ENCODE data around the gene CD27.

The CD27 gene

GRCh38 chr12:6450091-6450868 is 5.5 kb downstream of the CD27 start:
- Mint-ChIP-seq H3K27ac (peak overlapping the region; percentile 99), H3K36me3 (ENCODE audit: low read depth) (peaks cover 86% of the 10 kb centered on the region), H3K4me3 (peak overlapping the region; percentile 97), H3K27me3 (no peaks in the 10 kb centered on the region), H3K4me1 (ENCODE audit: low read depth) (peaks cover 83% of the 10 kb centered on the region), H3K9me3 (no peaks in the 10 kb centered on the region)

DNA sequence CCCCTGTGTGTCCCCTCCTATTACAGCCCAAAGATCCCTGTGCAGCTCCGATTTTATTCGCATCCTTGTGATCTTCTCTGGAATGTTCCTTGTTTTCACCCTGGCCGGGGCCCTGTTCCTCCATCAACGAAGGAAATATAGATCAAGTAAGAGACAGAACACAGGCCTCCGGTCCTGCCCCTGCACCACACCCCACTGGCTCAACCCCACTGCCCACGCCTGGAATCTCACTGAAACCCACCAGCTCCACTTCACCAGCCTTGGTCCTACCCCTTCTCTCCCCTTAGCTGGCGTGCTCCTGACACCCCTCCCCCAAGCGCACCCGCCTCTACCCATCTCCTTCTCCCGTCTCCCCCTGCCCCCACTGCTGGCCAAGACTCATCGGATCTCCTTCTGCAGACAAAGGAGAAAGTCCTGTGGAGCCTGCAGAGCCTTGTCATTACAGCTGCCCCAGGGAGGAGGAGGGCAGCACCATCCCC is 6.2 kb downstream of the CD27 start:
- Mint-ChIP-seq H3K4me3 (peak overlapping the region; percentile 97), H3K9me3 (no peaks in the 10 kb centered on the region), H3K36me3 (ENCODE audit: low read depth) (peaks cover 85% of the 10 kb centered on the region), H3K4me1 (ENCODE audit: low read depth) (peaks cover 80% of the 10 kb centered on the region), H3K27me3 (no peaks in the 10 kb centered on the region), H3K27ac (peak overlapping the region; percentile 99)

DNA sequence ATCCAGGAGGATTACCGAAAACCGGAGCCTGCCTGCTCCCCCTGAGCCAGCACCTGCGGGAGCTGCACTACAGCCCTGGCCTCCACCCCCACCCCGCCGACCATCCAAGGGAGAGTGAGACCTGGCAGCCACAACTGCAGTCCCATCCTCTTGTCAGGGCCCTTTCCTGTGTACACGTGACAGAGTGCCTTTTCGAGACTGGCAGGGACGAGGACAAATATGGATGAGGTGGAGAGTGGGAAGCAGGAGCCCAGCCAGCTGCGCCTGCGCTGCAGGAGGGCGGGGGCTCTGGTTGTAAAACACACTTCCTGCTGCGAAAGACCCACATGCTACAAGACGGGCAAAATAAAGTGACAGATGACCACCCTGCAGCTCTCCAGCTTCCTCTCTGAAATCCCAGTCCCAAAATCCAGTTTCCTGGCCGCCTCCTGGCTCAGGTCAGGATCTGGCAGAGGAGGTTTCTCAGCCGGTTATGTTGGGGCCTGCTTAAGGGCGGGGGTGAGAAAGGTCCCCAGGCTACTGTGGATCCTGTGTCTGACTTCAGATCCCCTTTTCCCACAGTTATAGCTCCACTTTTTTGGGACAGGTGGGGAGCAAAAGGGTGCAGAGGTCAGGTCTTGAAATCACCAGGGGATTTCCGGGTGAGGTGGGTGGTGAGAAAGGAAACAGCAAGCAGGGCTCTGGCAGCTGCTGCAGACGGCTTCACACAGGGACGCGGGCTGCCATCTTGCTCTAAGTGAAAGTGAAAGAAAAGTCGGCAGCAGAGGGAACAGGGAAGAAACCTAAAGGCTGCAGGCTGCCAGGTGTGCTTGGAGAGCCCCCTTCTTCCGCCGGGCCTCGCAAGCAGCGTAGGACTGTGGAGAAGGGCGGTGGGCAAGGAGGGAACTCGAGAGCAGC is 6.8 kb downstream of the CD27 start, which contains the start of gene TAPBPL:
TAPBPL (plus strand) TSS at position 695 of the 897 bp plus-strand sequence. CDS start 207 bp downstream, outside the sequence.
- Mint-ChIP-seq H3K4me3 (peak within 1 kb of the TSS; percentile 97), H3K36me3 (ENCODE audit: low read depth) (peaks cover 85% of the 10 kb centered on the region)

DNA sequence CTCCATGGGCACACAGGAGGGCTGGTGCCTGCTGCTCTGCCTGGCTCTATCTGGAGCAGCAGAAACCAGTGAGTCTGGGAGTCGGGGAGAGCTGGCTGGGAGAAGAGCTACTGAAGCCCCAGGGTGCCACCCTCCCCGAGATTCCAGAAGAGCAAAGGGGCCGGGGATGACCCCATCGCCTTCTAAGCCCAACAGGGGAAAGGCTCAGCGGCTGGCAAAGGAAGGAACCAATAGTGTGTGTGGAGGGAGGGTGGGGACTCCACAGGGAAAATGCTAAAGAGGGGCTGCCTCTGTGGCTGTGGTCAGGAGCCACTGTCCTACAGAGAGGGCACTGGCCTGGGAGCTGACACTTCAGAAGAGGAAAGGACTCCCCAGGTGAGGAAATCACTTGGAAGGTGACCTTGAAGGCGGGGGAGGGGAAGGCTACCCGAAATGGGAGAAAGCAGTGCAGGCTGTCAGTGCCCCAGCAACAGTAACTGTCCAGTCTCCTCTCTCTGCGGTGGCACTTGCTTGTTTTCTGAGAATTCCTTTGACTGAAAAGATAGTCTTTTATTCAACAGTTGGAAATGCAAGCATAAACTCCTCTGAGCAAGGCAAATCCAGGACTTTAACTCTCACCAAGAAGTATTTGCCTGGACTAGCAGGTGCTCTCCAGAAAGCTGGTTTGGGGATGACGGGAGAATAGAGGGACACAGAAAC is 7.6 kb downstream of the CD27 start:
- H3K4me1 Mint-ChIP-seq (ENCODE audit: low read depth) = peaks cover 80% of the 10 kb centered on the region
- H3K27ac Mint-ChIP-seq = peak overlapping the region; percentile 99
- no peaks in the 10 kb centered on the region for H3K9me3 Mint-ChIP-seq
- peaks cover 85% of the 10 kb centered on the region for H3K36me3 Mint-ChIP-seq (ENCODE audit: low read depth)
- peak overlapping the region; percentile 97 for H3K4me3 Mint-ChIP-seq
- no peaks in the 10 kb centered on the region for H3K27me3 Mint-ChIP-seq

More for the DNA sequence above, 6.8 kb downstream of the CD27 start, which contains the start of gene TAPBPL:
- Mint-ChIP-seq H3K27me3 (no peaks in the 10 kb centered on the region), H3K4me1 (ENCODE audit: low read depth) (peaks cover 80% of the 10 kb centered on the region), H3K27ac (peak within 1 kb of the TSS; percentile 99), H3K9me3 (no peaks in the 10 kb centered on the region)

DNA sequence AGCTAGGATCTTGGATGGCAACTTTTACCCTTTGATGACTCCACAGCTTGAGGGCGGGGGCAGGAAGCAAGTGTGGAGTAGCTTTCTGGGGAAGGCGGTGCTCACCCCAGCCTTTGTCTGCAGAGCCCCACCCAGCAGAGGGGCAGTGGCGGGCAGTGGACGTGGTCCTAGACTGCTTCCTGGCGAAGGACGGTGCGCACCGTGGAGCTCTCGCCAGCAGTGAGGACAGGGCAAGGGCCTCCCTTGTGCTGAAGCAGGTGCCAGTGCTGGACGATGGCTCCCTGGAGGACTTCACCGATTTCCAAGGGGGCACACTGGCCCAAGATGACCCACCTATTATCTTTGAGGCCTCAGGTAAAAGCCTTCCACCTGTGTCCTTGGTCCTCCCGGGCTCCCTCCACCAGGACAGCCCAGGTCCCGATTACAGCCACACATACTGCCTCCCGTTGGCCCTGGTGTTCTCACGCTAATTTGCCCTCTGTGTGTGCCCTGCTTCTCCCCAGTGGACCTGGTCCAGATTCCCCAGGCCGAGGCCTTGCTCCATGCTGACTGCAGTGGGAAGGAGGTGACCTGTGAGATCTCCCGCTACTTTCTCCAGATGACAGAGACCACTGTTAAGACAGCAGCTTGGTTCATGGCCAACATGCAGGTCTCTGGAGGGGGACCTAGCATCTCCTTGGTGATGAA is 8.3 kb downstream of the CD27 start:
- H3K27me3 Mint-ChIP-seq = no peaks in the 10 kb centered on the region
- H3K36me3 Mint-ChIP-seq (ENCODE audit: low read depth) = peaks cover 84% of the 10 kb centered on the region

GRCh38 chr12:6457220-6457945 is 12.6 kb downstream of the CD27 start:
- peak overlapping the region; percentile 67 for H3K27ac Mint-ChIP-seq
- H3K9me3 Mint-ChIP-seq = no peaks in the 10 kb centered on the region
- H3K36me3 Mint-ChIP-seq (ENCODE audit: low read depth) = peaks cover 95% of the 10 kb centered on the region
- H3K4me1 Mint-ChIP-seq (ENCODE audit: low read depth) = peaks cover 92% of the 10 kb centered on the region
- no peaks in the 10 kb centered on the region for H3K27me3 Mint-ChIP-seq
- peak overlapping the region; percentile 3 for H3K4me3 Mint-ChIP-seq

More for the DNA sequence above, 8.3 kb downstream of the CD27 start:
- Mint-ChIP-seq H3K4me3 (peak overlapping the region; percentile 97), H3K9me3 (no peaks in the 10 kb centered on the region), H3K4me1 (ENCODE audit: low read depth) (peaks cover 79% of the 10 kb centered on the region), H3K27ac (peak overlapping the region; percentile 99)

DNA sequence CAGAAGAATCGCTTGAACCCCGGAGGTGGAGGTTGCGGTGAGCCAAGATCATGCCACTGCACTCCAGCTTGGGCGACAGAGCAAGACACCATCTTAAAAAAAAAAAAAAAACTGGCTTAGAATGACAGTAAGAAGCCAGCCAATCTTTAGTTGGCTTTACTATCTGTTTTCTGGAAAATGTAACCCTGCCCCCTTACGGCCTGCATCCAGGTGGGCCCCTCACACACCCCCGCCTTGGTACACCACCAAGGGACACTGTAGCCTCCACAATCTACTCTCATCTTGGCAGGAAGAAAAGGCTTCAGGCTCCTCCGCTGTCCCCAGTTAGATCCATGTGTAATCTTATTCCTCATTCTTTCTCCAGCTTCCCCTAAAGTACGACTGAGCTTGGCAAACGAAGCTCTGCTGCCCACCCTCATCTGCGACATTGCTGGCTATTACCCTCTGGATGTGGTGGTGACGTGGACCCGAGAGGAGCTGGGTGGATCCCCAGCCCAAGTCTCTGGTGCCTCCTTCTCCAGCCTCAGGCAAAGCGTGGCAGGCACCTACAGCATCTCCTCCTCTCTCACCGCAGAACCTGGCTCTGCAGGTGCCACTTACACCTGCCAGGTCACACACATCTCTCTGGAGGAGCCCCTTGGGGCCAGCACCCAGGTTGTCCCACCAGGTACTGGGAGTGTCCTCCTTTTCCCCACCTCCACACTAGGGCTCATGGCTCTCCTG is 13.7 kb downstream of the CD27 start:
- no peaks in the 10 kb centered on the region for H3K27me3 Mint-ChIP-seq
- no peaks in the 10 kb centered on the region for H3K9me3 Mint-ChIP-seq
- peak overlapping the region; percentile 77 for H3K27ac Mint-ChIP-seq
- peaks cover 93% of the 10 kb centered on the region for H3K4me1 Mint-ChIP-seq (ENCODE audit: low read depth)
- peaks cover 95% of the 10 kb centered on the region for H3K36me3 Mint-ChIP-seq (ENCODE audit: low read depth)
- peak overlapping the region; percentile 30 for H3K4me3 Mint-ChIP-seq

DNA sequence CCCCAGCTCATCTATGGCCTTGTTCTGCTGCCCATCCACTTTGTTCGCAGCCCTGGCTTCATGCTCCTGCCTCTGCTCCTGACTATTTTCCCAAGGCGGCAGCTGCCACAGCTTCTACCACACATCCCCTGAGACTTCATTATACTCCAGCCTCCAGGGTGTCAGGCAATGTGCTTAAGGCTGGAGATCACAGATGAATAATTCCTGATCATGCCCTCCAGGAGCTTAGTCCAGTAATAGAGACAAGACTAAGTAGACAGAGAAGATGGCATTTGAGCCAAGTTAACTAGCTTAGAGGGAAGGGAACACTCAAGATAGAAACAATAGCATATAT is 14.2 kb downstream of the CD27 start:
- H3K9me3 Mint-ChIP-seq = no peaks in the 10 kb centered on the region
- H3K4me1 Mint-ChIP-seq (ENCODE audit: low read depth) = peaks cover 93% of the 10 kb centered on the region
- H3K4me3 Mint-ChIP-seq = peak overlapping the region; percentile 30
- H3K36me3 Mint-ChIP-seq (ENCODE audit: low read depth) = peaks cover 95% of the 10 kb centered on the region
- H3K27me3 Mint-ChIP-seq = no peaks in the 10 kb centered on the region
- H3K27ac Mint-ChIP-seq = peak overlapping the region; percentile 77

- peak overlapping the region; percentile 97 for H3K27ac Mint-ChIP-seq
- H3K4me1 Mint-ChIP-seq (ENCODE audit: low read depth) = peaks cover 95% of the 10 kb centered on the region
- H3K9me3 Mint-ChIP-seq = no peaks in the 10 kb centered on the region
- H3K4me3 Mint-ChIP-seq = peak overlapping the region; percentile 82
- peaks cover 95% of the 10 kb centered on the region for H3K36me3 Mint-ChIP-seq (ENCODE audit: low read depth)
- H3K27me3 Mint-ChIP-seq = no peaks in the 10 kb centered on the region
These were observed 16.1 kb downstream of the CD27 start for GRCh38 chr12:6460751-6461371.

GRCh38 chr12:6461401-6462233 is 16.9 kb downstream of the CD27 start:
- no peaks in the 10 kb centered on the region for H3K27me3 Mint-ChIP-seq

DNA sequence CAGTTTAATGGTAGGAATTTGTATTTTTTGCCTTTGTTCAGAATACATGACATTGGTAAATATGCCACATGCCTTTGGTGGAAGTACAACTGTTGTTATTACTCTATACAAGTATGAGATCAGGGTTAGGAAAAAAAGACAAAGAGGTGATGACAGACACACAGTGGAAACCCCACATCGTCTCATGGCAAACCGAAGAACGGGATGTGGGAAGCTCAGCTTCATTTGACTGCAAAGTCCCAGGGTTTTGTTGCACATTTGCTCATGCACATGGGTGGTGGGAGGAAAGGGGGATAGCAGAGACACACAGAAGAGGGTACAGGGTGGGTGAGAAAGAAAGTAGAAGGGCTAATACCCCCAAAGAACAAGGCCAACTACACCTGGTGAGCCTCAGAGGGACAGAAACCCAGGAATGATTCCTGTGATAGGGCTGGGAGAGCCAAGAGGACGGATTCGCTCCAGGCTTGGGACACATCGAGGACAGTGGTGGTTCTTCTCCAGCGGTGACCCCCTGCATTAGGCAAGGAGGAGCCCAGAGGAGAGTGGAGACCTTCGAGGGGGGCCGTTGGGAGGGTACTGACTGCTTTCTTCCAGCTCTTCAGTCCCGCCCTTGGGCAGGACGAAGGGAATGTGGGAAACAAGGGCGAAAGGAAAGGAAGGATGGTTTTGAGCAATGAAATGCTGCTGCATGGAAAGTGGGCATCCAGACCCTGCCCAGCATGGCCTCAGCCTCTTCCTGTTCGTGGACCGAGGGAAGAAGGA is 17.7 kb downstream of the CD27 start:
- H3K27me3 Mint-ChIP-seq = no peaks in the 10 kb centered on the region

More at GRCh38 chr12:6461401-6462233, 16.9 kb downstream of the CD27 start:
- Mint-ChIP-seq H3K4me1 (ENCODE audit: low read depth) (peaks cover 95% of the 10 kb centered on the region), H3K27ac (peak overlapping the region; percentile 97), H3K9me3 (no peaks in the 10 kb centered on the region), H3K4me3 (peak overlapping the region; percentile 82), H3K36me3 (ENCODE audit: low read depth) (peaks cover 95% of the 10 kb centered on the region)

More for the DNA sequence above, 17.7 kb downstream of the CD27 start:
- H3K36me3 Mint-ChIP-seq (ENCODE audit: low read depth) = peaks cover 95% of the 10 kb centered on the region
- H3K4me1 Mint-ChIP-seq (ENCODE audit: low read depth) = peaks cover 95% of the 10 kb centered on the region
- peak overlapping the region; percentile 82 for H3K4me3 Mint-ChIP-seq
- H3K9me3 Mint-ChIP-seq = no peaks in the 10 kb centered on the region
- H3K27ac Mint-ChIP-seq = peak overlapping the region; percentile 97

Measured in stimulated activated naive CD8-positive, alpha-beta T cell treated with anti-CD3 and anti-CD28 coated beads, Interleukin-15, Interleukin-2, amounts not matched to agents 100 ng/mL and 50 ng/mL, for 24 hours (primary cell).